Measurements from ENCODE around the gene FXN. TPM values are rescaled to one million over a fixed set of nuclear protein-coding genes. Genes with fewer than 3 reads are reported as not detected.

The FXN gene
- total RNA-seq, 1 experiment from 2014 or later, result 24.1 TPM

- DNase-seq (ENCODE audit: low read depth, low spot score) (no peak), ATAC-seq (no peak)
- no peaks in the 10 kb centered on the region for H3K79me2 ChIP-seq (ENCODE audit: insufficient read depth, low read length)
- TF ChIP-seq FOSL1 (IDR thresholded peaks at IDR 0.05; ENCODE audit: low read depth), result no peak
- TF ChIP-seq MAX (IDR thresholded peaks at IDR 0.05), result no peak
- TF ChIP-seq SP1 (IDR thresholded peaks at IDR 0.05; ENCODE audit: low read depth), result no peak
- TF ChIP-seq SIN3A (IDR thresholded peaks at IDR 0.05; ENCODE audit: low read depth), result no peak
- no peak for TF ChIP-seq CTCF (IDR thresholded peaks at IDR 0.05 in 2 of 3, conservative IDR thresholded peaks at IDR 0.05 in 1 of 3; ENCODE audit: borderline replicate concordance in 1 of 3, insufficient read depth in 1 of 3, low read depth in 2 of 3, low read length in 2 of 3)
- no peak for TF ChIP-seq CEBPB (IDR thresholded peaks at IDR 0.05; ENCODE audit: low read depth)
- TF ChIP-seq JUND (IDR thresholded peaks at IDR 0.05), result no peak
- no peak for TF ChIP-seq ATF3 (IDR thresholded peaks at IDR 0.05)
- no peak for TF ChIP-seq EZH2phosphoT487 (IDR thresholded peaks at IDR 0.05; ENCODE audit: borderline replicate concordance)
- TF ChIP-seq YY1 (IDR thresholded peaks at IDR 0.05; ENCODE audit: extremely low read depth, insufficient replicate concordance, low read depth, low read length), result no peak
- no peak for TF ChIP-seq ZBTB33 (IDR thresholded peaks at IDR 0.05; ENCODE audit: extremely low read depth, insufficient replicate concordance, low read length)
- H3K9me3 ChIP-seq (ENCODE audit: control insufficient read depth in 1 of 2, insufficient read depth in 1 of 2, low read depth in 1 of 2, low read length in 2 of 2), result no peaks in the 10 kb centered on the region
- no peak overlapping the region for H3K27ac ChIP-seq (ENCODE audit: low read depth, low read length)
- H3K4me3 ChIP-seq (replicated peaks in 1 of 2; ENCODE audit: low read depth in 1 of 2, low read length in 2 of 2), result no peak overlapping the region
- H3K36me3 ChIP-seq (ENCODE audit: control insufficient read depth in 1 of 2, insufficient read depth in 2 of 2, low read length in 2 of 2), result no peaks in the 10 kb centered on the region
- BruUV-seq (replicated peaks), result no TSS peak
- H2AFZ ChIP-seq (ENCODE audit: low read depth, low read length, poor library complexity, severe bottlenecking), result no peak overlapping the region
- no peak overlapping the region for H3K9ac ChIP-seq (ENCODE audit: low read length)
- H4K20me1 ChIP-seq (ENCODE audit: insufficient read depth), result no peaks in the 10 kb centered on the region
- H3K9me2 ChIP-seq (ENCODE audit: insufficient read depth), result no peaks in the 10 kb centered on the region
- ChIA-PET RAD21 (ENCODE audit: low non-redundant PET in 1 of 2, low total read pairs in 2 of 2, uncharacterized antibody in 2 of 2, unreplicated experiment in 2 of 2) (interaction anchor here in 1 of 2 experiments (0.5 kb wide), 1 partner anchor 110 kb away, joined by 4 read pairs; no protein-coding TSS in a partner anchor), POLR2A (no interaction called here), CTCF (no interaction called here)
- H3K4me2 ChIP-seq (ENCODE audit: low read length), result no peak overlapping the region
- no peaks in the 10 kb centered on the region for H3K4me1 ChIP-seq (ENCODE audit: control insufficient read depth in 1 of 2, insufficient read depth in 2 of 2, low read length in 2 of 2)
- no peaks in the 10 kb centered on the region for H3K27me3 ChIP-seq (ENCODE audit: insufficient read depth, low read length)
- intact Hi-C loops (cut with micrococcal nuclease), result no loop called here
These were observed 47.8 kb downstream of the FXN start for GRCh38 chr9:69083321-69083720.

Measured in HCT116 (cell line).